Measurements from ENCODE around the gene GABRD. TPM values are rescaled to one million over a fixed set of nuclear protein-coding genes. Genes with fewer than 3 reads are reported as not detected.

The GABRD gene
- total RNA-seq, 1 experiment from 2014 or later = 1.7 TPM

DNA sequence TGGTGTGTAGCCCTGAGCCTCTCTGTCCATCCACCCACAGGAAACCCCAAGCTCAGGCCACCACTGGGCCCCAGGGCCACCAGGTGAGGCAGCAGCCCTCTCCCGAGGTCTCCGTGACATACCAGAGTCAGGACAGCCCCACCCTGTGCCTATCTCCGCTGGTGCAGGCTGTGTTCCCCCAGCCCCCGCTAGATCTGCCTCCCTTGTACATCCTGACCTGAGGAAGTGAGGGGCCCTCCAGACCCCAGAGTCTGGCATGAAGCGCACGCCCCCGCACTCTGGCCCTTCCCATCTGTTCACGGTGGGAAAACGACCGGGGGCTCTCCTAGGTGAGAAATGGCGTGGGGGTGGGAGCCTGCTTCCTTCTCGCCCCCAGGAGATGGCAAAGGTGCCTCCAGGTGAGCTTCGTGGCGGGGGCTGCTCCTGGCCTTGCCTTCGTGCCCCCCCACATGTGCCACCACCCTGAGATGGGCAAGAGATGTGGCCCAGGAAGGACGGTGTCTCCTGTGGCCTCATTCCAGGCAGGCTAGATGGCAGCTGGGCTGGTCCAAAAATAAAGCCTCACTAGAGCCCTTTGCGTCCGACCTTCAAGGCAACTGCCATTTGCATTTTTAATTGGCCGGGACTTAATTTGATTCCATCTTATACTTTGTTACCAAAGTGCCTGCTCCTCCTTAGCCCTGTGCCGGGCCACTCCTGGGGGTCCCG lies 3.1 kb downstream of the GABRD start:
- no peak overlapping the region for H3K4me3 Mint-ChIP-seq
- H3K9me3 Mint-ChIP-seq = no peaks in the 10 kb centered on the region
- DNase-seq (ENCODE audit: low spot score) = no peak
- peaks cover 29% of the 10 kb centered on the region for H3K27me3 Mint-ChIP-seq (ENCODE audit: low read depth)
- ChIA-PET CTCF (interaction anchor here (0.8 to 7.9 kb wide), 6 partner anchors 9 to 78 kb away, joined by 3 to 89 read pairs (median 4); no protein-coding TSS in a partner anchor), POLR2A (no interaction called here)
- H3K36me3 Mint-ChIP-seq = no peaks in the 10 kb centered on the region
- no peak overlapping the region for H3K27ac Mint-ChIP-seq
- TF ChIP-seq CTCF (IDR thresholded peaks at IDR 0.05) (no peak), TEAD1 (CRISPR knock-in tag; IDR thresholded peaks at IDR 0.05) (no peak), STAT6 (CRISPR knock-in tag; conservative IDR thresholded peaks at IDR 0.05; ENCODE audit: low read depth) (no peak), IRF2 (CRISPR knock-in tag; IDR thresholded peaks at IDR 0.05; ENCODE audit: borderline replicate concordance, low read depth) (no peak), ZNF219 (CRISPR knock-in tag; IDR thresholded peaks at IDR 0.05; ENCODE audit: borderline replicate concordance) (no peak), ZNF423 (CRISPR knock-in tag; IDR thresholded peaks at IDR 0.05) (no peak), ESRRA (CRISPR knock-in tag; IDR thresholded peaks at IDR 0.05; ENCODE audit: borderline replicate concordance) (no peak), ZNF671 (CRISPR knock-in tag; IDR thresholded peaks at IDR 0.05) (no peak)
- TF ChIP-seq, protein P1, sequence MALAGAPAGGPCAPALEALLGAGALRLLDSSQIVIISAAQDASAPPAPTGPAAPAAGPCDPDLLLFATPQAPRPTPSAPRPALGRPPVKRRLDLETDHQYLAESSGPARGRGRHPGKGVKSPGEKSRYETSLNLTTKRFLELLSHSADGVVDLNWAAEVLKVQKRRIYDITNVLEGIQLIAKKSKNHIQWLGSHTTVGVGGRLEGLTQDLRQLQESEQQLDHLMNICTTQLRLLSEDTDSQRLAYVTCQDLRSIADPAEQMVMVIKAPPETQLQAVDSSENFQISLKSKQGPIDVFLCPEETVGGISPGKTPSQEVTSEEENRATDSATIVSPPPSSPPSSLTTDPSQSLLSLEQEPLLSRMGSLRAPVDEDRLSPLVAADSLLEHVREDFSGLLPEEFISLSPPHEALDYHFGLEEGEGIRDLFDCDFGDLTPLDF (CRISPR knock-in tag; IDR thresholded peaks at IDR 0.05) = no peak
- TF ChIP-seq, protein P2, sequence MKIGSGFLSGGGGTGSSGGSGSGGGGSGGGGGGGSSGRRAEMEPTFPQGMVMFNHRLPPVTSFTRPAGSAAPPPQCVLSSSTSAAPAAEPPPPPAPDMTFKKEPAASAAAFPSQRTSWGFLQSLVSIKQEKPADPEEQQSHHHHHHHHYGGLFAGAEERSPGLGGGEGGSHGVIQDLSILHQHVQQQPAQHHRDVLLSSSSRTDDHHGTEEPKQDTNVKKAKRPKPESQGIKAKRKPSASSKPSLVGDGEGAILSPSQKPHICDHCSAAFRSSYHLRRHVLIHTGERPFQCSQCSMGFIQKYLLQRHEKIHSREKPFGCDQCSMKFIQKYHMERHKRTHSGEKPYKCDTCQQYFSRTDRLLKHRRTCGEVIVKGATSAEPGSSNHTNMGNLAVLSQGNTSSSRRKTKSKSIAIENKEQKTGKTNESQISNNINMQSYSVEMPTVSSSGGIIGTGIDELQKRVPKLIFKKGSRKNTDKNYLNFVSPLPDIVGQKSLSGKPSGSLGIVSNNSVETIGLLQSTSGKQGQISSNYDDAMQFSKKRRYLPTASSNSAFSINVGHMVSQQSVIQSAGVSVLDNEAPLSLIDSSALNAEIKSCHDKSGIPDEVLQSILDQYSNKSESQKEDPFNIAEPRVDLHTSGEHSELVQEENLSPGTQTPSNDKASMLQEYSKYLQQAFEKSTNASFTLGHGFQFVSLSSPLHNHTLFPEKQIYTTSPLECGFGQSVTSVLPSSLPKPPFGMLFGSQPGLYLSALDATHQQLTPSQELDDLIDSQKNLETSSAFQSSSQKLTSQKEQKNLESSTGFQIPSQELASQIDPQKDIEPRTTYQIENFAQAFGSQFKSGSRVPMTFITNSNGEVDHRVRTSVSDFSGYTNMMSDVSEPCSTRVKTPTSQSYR (CRISPR knock-in tag; IDR thresholded peaks at IDR 0.05) = no peak
- H3K4me1 Mint-ChIP-seq = peaks cover 8% of the 10 kb centered on the region
- ATAC-seq = no peak

- CTCF ChIA-PET = interaction anchor here (2.2 to 7.9 kb wide), 2 partner anchors 8 to 22 kb away, joined by 6 to 89 read pairs; no protein-coding TSS in a partner anchor
- H3K4me1 Mint-ChIP-seq = peaks cover 4% of the 10 kb centered on the region
- ATAC-seq (no peak), DNase-seq (ENCODE audit: low spot score) (no peak)
- TF ChIP-seq TCF7 (CRISPR knock-in tag; IDR thresholded peaks at IDR 0.05; ENCODE audit: low read depth) = no peak
- no peak for TF ChIP-seq CBFB (CRISPR knock-in tag; IDR thresholded peaks at IDR 0.05; ENCODE audit: low read depth)
- no peak for TF ChIP-seq TEAD4 (CRISPR knock-in tag; IDR thresholded peaks at IDR 0.05)
- TF ChIP-seq ATF2 (CRISPR knock-in tag; IDR thresholded peaks at IDR 0.05; ENCODE audit: borderline replicate concordance, low read depth) = no peak
- peaks cover 22% of the 10 kb centered on the region for H3K27me3 Mint-ChIP-seq (ENCODE audit: low read depth)
- no peaks in the 10 kb centered on the region for H3K36me3 Mint-ChIP-seq
- no peaks in the 10 kb centered on the region for H3K9me3 Mint-ChIP-seq
- H3K27ac Mint-ChIP-seq = no peak overlapping the region
- no peak overlapping the region for H3K4me3 Mint-ChIP-seq
- POLR2A ChIA-PET = no interaction called here
Observed at GRCh38 chr1:2023187-2023586, 4.0 kb downstream of the GABRD start.
